WTC11 (cell line): ENCODE results near the gene SSH3.

Experiments
- CTCF ChIP-seq: fragments of 200-600 bp; IDR thresholded peaks from 2 replicates; pipeline ENCODE4 v1.8.0; 2022; ENCODE audit warnings: antibody characterized with exemption
- ESRRA ChIP-seq: sonication (generic); formaldehyde crosslinking; IDR thresholded peaks from 2 replicates; pipeline ENCODE4 v1.8.1; 2022; ENCODE audit warnings: mild to moderate bottlenecking, missing genetic modification reagents, borderline replicate concordance
- FOXJ3 ChIP-seq: sonication (generic); formaldehyde crosslinking; IDR thresholded peaks from 2 replicates; pipeline ENCODE4 v1.9.0; 2021; ENCODE audit warnings: missing genetic modification reagents, mild to moderate bottlenecking, borderline replicate concordance
- IRF1 ChIP-seq: sonication (generic); formaldehyde crosslinking; IDR thresholded peaks from 2 replicates; pipeline ENCODE4 v1.8.0; 2023; ENCODE audit warnings: missing genetic modification reagents
- JUN ChIP-seq: sonication (generic); formaldehyde crosslinking; IDR thresholded peaks from 2 replicates; pipeline ENCODE4 v1.8.0; 2023; ENCODE audit warnings: mild to moderate bottlenecking, missing genetic modification reagents
- MAX ChIP-seq: sonication (generic); formaldehyde crosslinking; IDR thresholded peaks from 2 replicates; pipeline ENCODE4 v1.8.0; 2022; ENCODE audit warnings: mild to moderate bottlenecking, missing genetic modification reagents
- MXD4 ChIP-seq: fragments of 250-450 bp; sonication (Bioruptor Pico); IDR thresholded peaks from 2 replicates; pipeline ENCODE4 v1.8.0; 2021; ENCODE audit warnings: mild to moderate bottlenecking, moderate library complexity, borderline replicate concordance
- NFATC4 ChIP-seq: fragments of 250-450 bp; sonication (Bioruptor Pico); IDR thresholded peaks from 2 replicates; pipeline ENCODE4 v1.9.0; 2021; ENCODE audit warnings: mild to moderate bottlenecking
- RELA ChIP-seq: sonication (generic); formaldehyde crosslinking; IDR thresholded peaks from 2 replicates; pipeline ENCODE4 v1.8.1; 2022; ENCODE audit warnings: missing genetic modification reagents, mild to moderate bottlenecking, borderline replicate concordance
- ZNF317 ChIP-seq: sonication (generic); formaldehyde crosslinking; IDR thresholded peaks from 2 replicates; pipeline ENCODE4 v1.8.1; 2023; ENCODE audit warnings: low read depth, mild to moderate bottlenecking, moderate library complexity, missing genetic modification reagents, borderline replicate concordance

- TF ChIP-seq ESRRA (no peak), CTCF (no peak), MXD4 (CRISPR knock-in tag) (no peak), FOXJ3 (CRISPR knock-in tag) (no peak), IRF1 (CRISPR knock-in tag) (no peak), MAX (CRISPR knock-in tag) (no peak), NFATC4 (CRISPR knock-in tag) (no peak), JUN (CRISPR knock-in tag) (no peak), RELA (CRISPR knock-in tag) (no peak), ZNF317 (CRISPR knock-in tag) (no peak)
Observed at GRCh38 chr11:67276781-67277230, 26.5 kb upstream of the SSH3 start.
